ENCODE measurements around the gene MICB. TPM values are rescaled to one million over a fixed set of nuclear protein-coding genes. Genes with fewer than 3 reads are reported as not detected.

The MICB gene
- total RNA-seq, 1 experiment from 2014 or later = 37.0 TPM

- TF ChIP-seq ZBTB43 (CRISPR knock-in tag; IDR thresholded peaks at IDR 0.05) (no peak), CTCF (IDR thresholded peaks at IDR 0.05) (peak; percentile 80), ZNF512 (CRISPR knock-in tag; IDR thresholded peaks at IDR 0.05; ENCODE audit: borderline replicate concordance) (no peak), NFE2L1 (CRISPR knock-in tag; IDR thresholded peaks at IDR 0.05) (0 out of 2 replicates have a peak, but pooled peaks have one; percentile 34), ELF4 (CRISPR knock-in tag; IDR thresholded peaks at IDR 0.05; ENCODE audit: low read depth) (no peak), ARID4B (CRISPR knock-in tag; IDR thresholded peaks at IDR 0.05; ENCODE audit: borderline replicate concordance) (peak; percentile 55; the same call in 1 of the 2 replicates), JUN (CRISPR knock-in tag; IDR thresholded peaks at IDR 0.05) (no peak), ZNF121 (CRISPR knock-in tag; IDR thresholded peaks at IDR 0.05) (no peak), ERG (CRISPR knock-in tag; IDR thresholded peaks at IDR 0.05) (no peak), MAX (CRISPR knock-in tag; IDR thresholded peaks at IDR 0.05) (peak; percentile 66; the same call in 1 of the 2 replicates), E2F5 (CRISPR knock-in tag; IDR thresholded peaks at IDR 0.05) (peak; percentile 33; the same call in 1 of the 2 replicates), ZNF263 (CRISPR knock-in tag; IDR thresholded peaks at IDR 0.05; ENCODE audit: low read depth) (peak; percentile 98), SMAD3 (CRISPR knock-in tag; IDR thresholded peaks at IDR 0.05; ENCODE audit: borderline replicate concordance) (no peak)
Measured at GRCh38 chr6:31546339-31546957, 48.5 kb downstream of the MICB start, which contains the start of gene ATP6V1G2 (continued).
